Measurements from ENCODE around the gene CHTF8.

The CHTF8 gene

GRCh38 chr16:69078073-69078472 lies 54.3 kb downstream of the CHTF8 start:
- TF ChIP-seq CTCF (conservative IDR thresholded peaks at IDR 0.05): no peak
- no peak for TF ChIP-seq ZFX (IDR thresholded peaks at IDR 0.05)
- H3K27ac ChIP-seq: no peak overlapping the region; the same call in 1 of the 2 replicates

GRCh38 chr16:69077251-69077650 lies 55.1 kb downstream of the CHTF8 start:
- peak overlapping the region; percentile 16; the same call in 1 of the 2 replicates for H3K27ac ChIP-seq
- TF ChIP-seq CTCF (conservative IDR thresholded peaks at IDR 0.05) (no peak), ZFX (IDR thresholded peaks at IDR 0.05) (no peak)

- TF ChIP-seq ZFX (IDR thresholded peaks at IDR 0.05) (no peak), CTCF (conservative IDR thresholded peaks at IDR 0.05) (no peak)
- no peak overlapping the region for H3K27ac ChIP-seq
These were observed 59.1 kb downstream of the CHTF8 start for GRCh38 chr16:69073181-69073702.

- no peak for TF ChIP-seq CTCF (conservative IDR thresholded peaks at IDR 0.05)
- TF ChIP-seq ZFX (IDR thresholded peaks at IDR 0.05): no peak
- no peak overlapping the region for H3K27ac ChIP-seq
These were observed 59.8 kb downstream of the CHTF8 start for GRCh38 chr16:69072640-69072974.

GRCh38 chr16:69071036-69071435 lies 61.4 kb downstream of the CHTF8 start:
- no peak overlapping the region for H3K27ac ChIP-seq
- TF ChIP-seq ZFX (IDR thresholded peaks at IDR 0.05): no peak

GRCh38 chr16:69069504-69069903 lies 62.9 kb downstream of the CHTF8 start:
- TF ChIP-seq CTCF (conservative IDR thresholded peaks at IDR 0.05) (no peak), ZFX (IDR thresholded peaks at IDR 0.05) (no peak)

More at GRCh38 chr16:69069504-69069903, 62.9 kb downstream of the CHTF8 start:
- H3K27ac ChIP-seq: no peak overlapping the region

All from C4-2B (cell line).